Stimulated activated CD4-positive, alpha-beta T cell treated with anti-CD3 and anti-CD28 coated beads, Interleukin-2, amount 100 ng/mL, for 4 hours (primary cell): Measurements from ENCODE around the gene FNDC3B.

Experiments used
- DNase-seq: peaks from one replicate; pipeline ENCODE4 v3.0.0-alpha.2; 2020; ENCODE audit warnings: low read depth

FNDC3B gene

GRCh38 chr3:172115787-172116186 lies 76.4 kb downstream of the FNDC3B start:
- DNase-seq, result no peak

- DNase-seq, result no peak
These were observed 78.6 kb downstream of the FNDC3B start for GRCh38 chr3:172118019-172118418.

GRCh38 chr3:172119266-172119969 lies 80.0 kb downstream of the FNDC3B start:
- no peak for DNase-seq

GRCh38 chr3:172120912-172121311 lies 81.5 kb downstream of the FNDC3B start:
- DNase-seq, result no peak

- DNase-seq, result no peak
These were observed 82.6 kb downstream of the FNDC3B start for GRCh38 chr3:172121981-172122380.

GRCh38 chr3:172124271-172124670 lies 84.9 kb downstream of the FNDC3B start:
- DNase-seq, result no peak

GRCh38 chr3:172125053-172125452 lies 85.7 kb downstream of the FNDC3B start:
- no peak for DNase-seq

GRCh38 chr3:172125963-172126457 lies 86.6 kb downstream of the FNDC3B start:
- DNase-seq, result no peak

GRCh38 chr3:172126741-172127140 lies 87.4 kb downstream of the FNDC3B start:
- DNase-seq, result no peak

- DNase-seq, result no peak
These were observed 87.8 kb downstream of the FNDC3B start for GRCh38 chr3:172127141-172127540.

- DNase-seq, result no peak
These were observed 88.7 kb downstream of the FNDC3B start for GRCh38 chr3:172127929-172128580.

GRCh38 chr3:172128858-172129257 lies 89.5 kb downstream of the FNDC3B start:
- DNase-seq, result no peak

GRCh38 chr3:172129498-172129849 lies 90.1 kb downstream of the FNDC3B start:
- no peak for DNase-seq

- DNase-seq, result peak; percentile 19
These were observed 90.7 kb downstream of the FNDC3B start for GRCh38 chr3:172129850-172130716.

- DNase-seq, result no peak
These were observed 91.3 kb downstream of the FNDC3B start for GRCh38 chr3:172130717-172131050.

GRCh38 chr3:172131746-172132145 lies 92.4 kb downstream of the FNDC3B start:
- DNase-seq, result no peak

GRCh38 chr3:172132159-172132586 lies 92.8 kb downstream of the FNDC3B start:
- DNase-seq, result no peak

- DNase-seq, result no peak
These were observed 93.4 kb downstream of the FNDC3B start for GRCh38 chr3:172132721-172133311.

- DNase-seq, result no peak
These were observed 94.5 kb downstream of the FNDC3B start for GRCh38 chr3:172133838-172134237.

GRCh38 chr3:172134352-172134751 lies 95.0 kb downstream of the FNDC3B start:
- DNase-seq, result no peak

- DNase-seq, result no peak
These were observed 95.8 kb downstream of the FNDC3B start for GRCh38 chr3:172135185-172135584.

- DNase-seq, result no peak
These were observed 96.4 kb downstream of the FNDC3B start for GRCh38 chr3:172135820-172136219.
